Cardiac septum (tissue), 1 donor: Measurements from ENCODE around the gene MFSD2B. TPM values are rescaled to one million over a fixed set of nuclear protein-coding genes. Genes with fewer than 3 reads are reported as not detected.
A peak's percentile ranks its signal among the peaks of the same experiment; 100 is the strongest.

ENCODE experiments used
- DNase-seq: peaks from one replicate; pipeline ENCODE4 v3.0.0-alpha.2; 2020; ENCODE audit warnings: low spot score
- intact Hi-C: fragments of 100-400 bp; cut with DNase I; formaldehyde crosslinking; loops from one replicate; pipeline ENCODE4 v1.14.0; 2022
- total RNA-seq: library from RNA; stranded (reverse); fragmentation: NEBNext Ultra II Directional; extraction: Animal tissue kit (Norgen Biotek cat#: 25700); gene quantifications from one replicate; pipeline ENCODE4 v1.2.1, GENCODE V29; 2021
- donor health status: DM: no; HTN: no; CAD: no.

The MFSD2B gene
- total RNA-seq, 1 donor from 2014 or later: not detected

GRCh38 chr2:24048769-24049484 is 39.0 kb downstream of the MFSD2B start:
- DNase-seq: no peak
- intact Hi-C loops: loop anchor here (10.0 kb wide), 1 partner anchor 124 kb away; the partner anchor contains the start of gene ATAD2B

DNA sequence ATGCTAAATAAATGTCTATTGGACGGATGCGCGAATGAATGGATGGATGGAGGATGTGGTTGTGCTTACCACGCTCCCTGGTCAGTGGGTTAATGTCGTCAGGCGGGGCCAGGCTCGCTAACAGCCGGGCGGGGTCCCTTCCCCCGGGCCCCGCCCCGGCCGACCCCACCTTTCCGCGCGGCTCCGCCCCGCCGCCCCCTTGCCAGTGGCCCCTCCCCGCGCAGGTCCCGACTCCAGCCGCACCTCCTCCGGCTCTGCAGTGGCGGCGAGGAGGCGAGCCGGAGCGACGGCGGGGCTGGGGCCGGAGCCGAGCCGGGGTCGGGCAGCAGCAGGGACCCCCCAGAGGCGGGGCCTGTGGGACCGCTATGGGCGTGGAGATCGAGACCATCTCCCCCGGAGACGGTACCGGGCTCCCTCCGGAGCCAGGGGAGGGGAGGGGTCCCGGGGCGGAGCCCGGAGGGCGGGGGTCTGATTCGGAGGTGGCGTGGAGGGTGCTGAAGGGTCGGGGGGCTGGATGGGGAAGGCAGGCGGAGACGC is 39.7 kb downstream of the MFSD2B start, which contains the start of gene FKBP1B:
Gene FKBP1B, plus strand, starts transcription at position 257 of the 537 bp plus-strand sequence. Its CDS starts 109 bp downstream, at position 366.
- intact Hi-C loops: loop anchor here (10.0 kb wide), 1 partner anchor 125 kb away; the partner anchor contains the start of gene ATAD2B
- no peak for DNase-seq

- peak; percentile 76 for DNase-seq
Measured at GRCh38 chr2:24050041-24050979, 40.4 kb downstream of the MFSD2B start.

GRCh38 chr2:24051833-24052232 is 41.9 kb downstream of the MFSD2B start:
- intact Hi-C loops: no loop called here
- no peak for DNase-seq

More at GRCh38 chr2:24050041-24050979, 40.4 kb downstream of the MFSD2B start:
- intact Hi-C loops: no loop called here

GRCh38 chr2:24052951-24053350 is 43.1 kb downstream of the MFSD2B start:
- intact Hi-C loops: no loop called here

DNA sequence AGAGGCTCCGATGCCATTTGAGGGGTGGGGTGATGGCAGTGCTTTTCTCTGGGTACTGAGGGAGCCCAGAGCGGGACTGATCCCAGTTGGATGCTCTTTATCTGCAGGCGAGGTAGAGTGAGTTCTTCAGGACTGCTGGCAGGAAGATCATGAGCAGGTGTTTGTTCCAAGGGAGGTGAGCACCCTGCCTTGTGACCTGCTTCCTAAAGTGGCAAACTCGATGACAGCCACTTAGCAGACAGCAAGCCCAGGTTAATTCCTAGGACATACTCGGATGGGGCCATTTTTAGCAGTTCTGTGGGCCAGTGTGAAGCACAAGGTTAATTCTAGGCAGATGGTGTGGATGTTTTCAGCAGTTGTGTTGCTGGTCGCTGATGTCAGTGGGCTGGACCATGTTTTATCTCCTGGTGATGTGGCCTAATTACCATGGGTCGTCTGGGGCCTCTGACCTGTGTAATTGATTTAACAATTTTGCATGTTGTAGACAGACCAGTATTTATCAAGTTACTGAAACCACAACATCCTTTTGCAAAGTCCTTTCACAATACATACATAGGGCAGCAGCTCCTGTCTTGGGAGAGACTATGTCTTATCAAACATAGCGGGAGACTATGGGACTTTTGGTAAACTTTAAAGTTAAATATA is 44.6 kb downstream of the MFSD2B start:
- DNase-seq: no peak
- intact Hi-C loops: no loop called here

More at GRCh38 chr2:24052951-24053350, 43.1 kb downstream of the MFSD2B start:
- DNase-seq: no peak

DNA sequence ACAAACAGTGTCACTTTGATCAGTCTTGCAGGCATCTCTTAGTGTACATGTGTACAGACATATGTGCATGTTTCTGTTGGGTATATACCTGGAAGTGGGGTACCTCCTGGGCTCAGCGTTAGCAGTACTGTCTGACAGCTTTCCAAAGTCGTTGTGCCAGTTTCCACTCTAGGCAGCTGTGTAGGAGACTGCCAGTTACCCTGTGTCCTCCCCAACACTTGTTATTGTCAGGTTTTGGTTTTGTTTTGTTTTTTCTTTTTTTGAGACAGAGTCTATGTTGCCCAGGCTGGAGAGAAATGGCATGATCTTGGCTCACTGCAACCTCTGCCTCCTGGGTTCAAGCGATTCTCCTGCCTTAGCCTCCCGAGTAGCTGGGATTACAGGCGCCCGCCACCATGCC is 45.9 kb downstream of the MFSD2B start:
- intact Hi-C loops: no loop called here
- DNase-seq: no peak

- DNase-seq: no peak
- intact Hi-C loops: no loop called here
Measured at GRCh38 chr2:24058564-24059271, 48.8 kb downstream of the MFSD2B start.

GRCh38 chr2:24065341-24065740 is 55.5 kb downstream of the MFSD2B start:
- intact Hi-C loops: no loop called here
- DNase-seq: no peak

- intact Hi-C loops: no loop called here
Measured at GRCh38 chr2:24072259-24072658, 62.4 kb downstream of the MFSD2B start.

GRCh38 chr2:24073816-24074215 is 63.9 kb downstream of the MFSD2B start:
- intact Hi-C loops: no loop called here
- DNase-seq: no peak

More at GRCh38 chr2:24072259-24072658, 62.4 kb downstream of the MFSD2B start:
- DNase-seq: no peak

DNA sequence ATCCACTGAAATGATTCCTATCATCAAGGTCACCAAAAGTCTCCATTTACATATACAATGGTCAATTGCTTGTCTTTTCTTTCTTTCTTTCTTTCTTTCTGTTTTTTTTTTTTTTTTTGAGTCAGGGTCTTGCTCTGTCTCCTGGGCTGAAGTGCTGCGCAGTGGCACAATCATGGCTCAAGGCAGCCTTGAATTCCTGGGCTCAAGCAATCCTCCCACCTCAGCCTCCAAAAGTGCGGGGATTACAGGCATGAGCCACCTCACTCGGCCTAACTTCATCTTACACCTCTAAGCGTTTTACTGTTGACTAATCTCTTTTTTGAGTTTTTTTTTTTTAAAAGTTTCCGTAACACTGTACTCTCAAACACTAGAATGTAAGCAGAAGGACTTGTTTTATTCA is 65.4 kb downstream of the MFSD2B start:
- no peak for DNase-seq
- intact Hi-C loops: no loop called here

Other genes starting within 250 kb of the MFSD2B start
- gene ATAD2B, start 83.0 kb upstream of the MFSD2B start, total RNA-seq: 14.3 TPM
- gene UBXN2A, start 69.6 kb upstream of the MFSD2B start, total RNA-seq: 22.4 TPM
- gene WDCP, start 37.3 kb downstream of the MFSD2B start, total RNA-seq: 4.4 TPM
- gene FKBP1B, start 39.7 kb downstream of the MFSD2B start, total RNA-seq: 2.0 TPM
- 53.1 TPM for gene SF3B6, start 66.2 kb downstream of the MFSD2B start, total RNA-seq
- gene TP53I3, start 74.7 kb downstream of the MFSD2B start, total RNA-seq: 8.3 TPM
- 1.0 TPM for gene PFN4, start 113.2 kb downstream of the MFSD2B start, total RNA-seq
- 30.5 TPM for gene FAM228B, start 113.4 kb downstream of the MFSD2B start, total RNA-seq
- gene FAM228A, start 165.0 kb downstream of the MFSD2B start, total RNA-seq: 0.35 TPM